ENCODE data around the gene TOP2B. TPM values are rescaled to one million over a fixed set of nuclear protein-coding genes. Genes with fewer than 3 reads are reported as not detected.

Gene TOP2B
- total RNA-seq, 2 donors from 2014 or later = 71.2 to 85.9 TPM

DNA sequence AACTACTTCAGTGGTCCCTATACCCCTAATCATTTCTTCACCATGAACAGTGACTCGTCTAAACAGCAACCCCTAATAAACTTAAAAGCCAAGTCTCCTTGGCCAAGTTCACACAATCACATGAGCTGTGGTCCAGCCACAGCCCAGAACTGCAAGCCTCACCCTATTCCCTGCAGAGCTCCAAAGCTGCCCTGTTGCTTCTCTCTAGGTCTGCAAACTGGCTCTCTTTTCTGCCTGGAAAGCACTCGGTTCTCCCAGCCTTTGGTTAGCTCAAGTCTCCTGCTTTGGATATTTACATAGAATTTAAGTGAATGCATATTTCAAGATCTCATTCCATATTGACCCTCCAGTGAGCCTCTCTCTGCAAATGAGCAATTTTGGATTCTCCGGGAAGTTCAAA, 107.0 kb downstream of the TOP2B start:
- Mint-ChIP-seq H3K27me3 (peaks cover 1% of the 10 kb centered on the region), H3K27ac (no peak overlapping the region), H3K9me3 (no peaks in the 10 kb centered on the region), H3K36me3 (ENCODE audit: low read depth) (no peaks in the 10 kb centered on the region), H3K4me1 (no peaks in the 10 kb centered on the region), H3K4me3 (no peak overlapping the region)
- ATAC-seq (replicated peaks) = no peak

DNA sequence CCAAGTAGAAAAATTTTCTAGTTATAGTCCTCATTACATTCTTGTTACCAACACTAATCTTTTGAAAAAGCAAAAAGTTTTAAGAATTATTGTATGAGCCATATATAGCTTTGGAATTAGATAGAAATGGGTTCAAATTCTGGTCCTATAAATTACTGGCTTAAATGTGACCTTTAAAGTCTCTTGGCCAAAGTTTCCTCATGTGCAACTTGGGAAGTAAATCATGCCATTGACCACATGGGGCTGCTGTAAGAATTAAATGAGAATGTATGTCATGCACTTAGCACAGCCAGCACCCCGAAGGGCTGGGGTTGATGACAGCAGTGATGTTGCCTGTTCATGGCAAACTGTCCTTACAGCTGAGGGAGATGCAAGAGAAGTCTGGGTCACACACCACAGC, 108.3 kb downstream of the TOP2B start:
- no peaks in the 10 kb centered on the region for H3K9me3 Mint-ChIP-seq
- no peaks in the 10 kb centered on the region for H3K4me1 Mint-ChIP-seq
- H3K4me3 Mint-ChIP-seq = no peak overlapping the region
- H3K27ac Mint-ChIP-seq = no peak overlapping the region
- H3K36me3 Mint-ChIP-seq (ENCODE audit: low read depth) = no peaks in the 10 kb centered on the region
- H3K27me3 Mint-ChIP-seq = peaks cover 4% of the 10 kb centered on the region
- no peak for ATAC-seq (replicated peaks)

DNA sequence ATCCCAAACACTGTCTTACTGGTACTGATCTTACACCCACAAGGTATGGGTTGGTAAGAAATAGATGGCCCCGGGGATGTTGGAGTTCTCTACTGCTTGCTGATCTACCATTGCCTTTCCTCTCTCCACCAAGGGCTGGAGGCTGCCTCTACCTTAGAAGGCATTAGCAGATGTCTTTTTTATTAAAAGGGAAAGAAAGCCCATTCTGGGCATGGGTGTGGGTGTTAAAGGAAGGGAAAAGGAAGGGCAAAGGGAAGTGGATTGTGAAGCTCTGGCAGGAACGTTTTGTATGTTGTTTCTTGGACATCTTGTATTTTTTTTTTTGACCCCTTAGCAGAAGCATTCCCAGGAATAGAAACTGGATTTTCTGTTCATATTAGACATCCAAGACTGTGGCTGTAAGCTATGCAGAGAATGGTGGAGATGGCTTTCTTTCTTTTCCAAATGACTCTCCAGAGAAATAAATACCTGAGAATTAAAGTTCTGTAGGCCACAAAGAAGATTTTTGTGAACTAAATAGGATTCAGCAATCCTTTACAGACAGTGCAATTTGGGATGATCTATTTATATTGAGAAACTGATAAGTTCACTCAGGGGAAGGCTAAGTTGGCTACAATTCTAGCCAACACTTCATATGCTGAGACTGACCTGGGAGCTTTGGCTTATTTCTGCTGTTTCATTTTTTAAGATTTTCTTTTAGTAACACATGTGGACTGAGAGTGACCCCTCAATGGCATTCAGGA, 108.8 kb downstream of the TOP2B start:
- Mint-ChIP-seq H3K27me3 (peaks cover 4% of the 10 kb centered on the region), H3K4me1 (no peaks in the 10 kb centered on the region), H3K9me3 (no peaks in the 10 kb centered on the region), H3K27ac (no peak overlapping the region), H3K4me3 (no peak overlapping the region), H3K36me3 (ENCODE audit: low read depth) (no peaks in the 10 kb centered on the region)
- no peak for ATAC-seq (replicated peaks)

DNA sequence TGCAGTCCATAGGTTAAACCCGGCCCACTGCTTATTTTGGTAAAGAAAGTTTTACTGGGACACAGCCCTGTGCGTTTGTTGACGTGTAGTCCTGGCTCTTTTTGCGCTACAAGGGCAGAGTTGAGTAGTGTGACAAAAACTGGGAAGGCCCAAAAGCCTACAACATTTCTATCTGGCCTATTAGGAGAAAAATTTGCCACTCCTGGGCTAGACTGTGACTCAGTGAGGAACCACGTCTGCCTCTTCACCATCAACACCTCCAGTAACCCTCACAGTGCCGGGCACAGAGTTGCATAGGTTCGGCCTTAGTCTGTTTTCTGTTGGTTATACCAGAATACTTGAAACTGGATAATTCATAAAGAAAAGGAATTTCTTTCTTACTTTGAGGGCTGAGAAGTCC, 110.3 kb downstream of the TOP2B start:
- Mint-ChIP-seq H3K4me3 (no peak overlapping the region), H3K9me3 (no peaks in the 10 kb centered on the region), H3K27ac (no peak overlapping the region), H3K36me3 (ENCODE audit: low read depth) (no peaks in the 10 kb centered on the region), H3K27me3 (peaks cover 4% of the 10 kb centered on the region), H3K4me1 (no peaks in the 10 kb centered on the region)
- no peak for ATAC-seq (replicated peaks)

DNA sequence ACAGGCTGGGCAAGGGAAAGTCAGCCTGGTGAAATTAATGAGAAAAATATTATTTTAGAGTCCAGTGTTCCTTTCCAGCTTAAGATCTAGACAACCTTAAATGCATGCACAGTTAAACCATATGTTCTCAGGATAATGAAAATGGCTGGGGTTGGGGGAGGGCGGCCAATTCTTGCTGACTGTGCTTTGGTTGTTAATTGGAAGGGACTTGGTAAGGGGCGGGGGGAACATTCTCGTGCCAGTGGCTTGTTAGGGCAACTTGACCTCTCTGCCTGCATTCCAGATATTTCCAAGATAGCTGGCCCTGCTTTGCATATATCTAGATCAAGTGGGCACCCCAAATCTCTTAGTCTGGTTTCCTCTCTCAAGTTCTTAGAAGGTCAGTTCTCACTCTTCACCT, 112.5 kb downstream of the TOP2B start:
- H3K4me3 Mint-ChIP-seq = no peak overlapping the region
- ATAC-seq (replicated peaks) = no peak
- H3K27ac Mint-ChIP-seq = no peak overlapping the region
- peaks cover 4% of the 10 kb centered on the region for H3K27me3 Mint-ChIP-seq
- H3K36me3 Mint-ChIP-seq (ENCODE audit: low read depth) = no peaks in the 10 kb centered on the region
- no peaks in the 10 kb centered on the region for H3K4me1 Mint-ChIP-seq
- no peaks in the 10 kb centered on the region for H3K9me3 Mint-ChIP-seq

DNA sequence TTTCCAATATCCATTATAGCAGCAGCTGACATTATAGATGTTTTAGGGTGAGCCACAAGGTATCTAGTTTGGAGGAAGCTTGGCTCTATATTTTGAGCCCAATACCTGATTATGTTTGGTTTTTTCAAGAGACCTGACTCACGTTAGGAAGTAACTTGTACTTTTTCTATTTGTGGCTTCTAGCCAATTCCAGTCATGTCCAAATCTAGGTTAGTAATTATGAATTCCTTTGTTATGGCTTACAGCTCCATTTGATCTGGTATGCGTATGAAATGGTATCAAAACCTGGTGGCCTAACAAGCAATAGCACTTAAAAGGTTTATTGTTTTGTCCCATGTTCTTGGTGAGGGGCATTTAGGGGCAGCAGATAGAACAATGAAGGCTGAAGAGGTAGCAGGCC, 115.9 kb downstream of the TOP2B start:
- H3K27ac Mint-ChIP-seq = no peak overlapping the region
- no peaks in the 10 kb centered on the region for H3K4me1 Mint-ChIP-seq
- H3K36me3 Mint-ChIP-seq (ENCODE audit: low read depth) = no peaks in the 10 kb centered on the region
- H3K9me3 Mint-ChIP-seq = no peaks in the 10 kb centered on the region
- H3K4me3 Mint-ChIP-seq = no peak overlapping the region
- H3K27me3 Mint-ChIP-seq = peaks cover 12% of the 10 kb centered on the region
- ATAC-seq (replicated peaks) = no peak

DNA sequence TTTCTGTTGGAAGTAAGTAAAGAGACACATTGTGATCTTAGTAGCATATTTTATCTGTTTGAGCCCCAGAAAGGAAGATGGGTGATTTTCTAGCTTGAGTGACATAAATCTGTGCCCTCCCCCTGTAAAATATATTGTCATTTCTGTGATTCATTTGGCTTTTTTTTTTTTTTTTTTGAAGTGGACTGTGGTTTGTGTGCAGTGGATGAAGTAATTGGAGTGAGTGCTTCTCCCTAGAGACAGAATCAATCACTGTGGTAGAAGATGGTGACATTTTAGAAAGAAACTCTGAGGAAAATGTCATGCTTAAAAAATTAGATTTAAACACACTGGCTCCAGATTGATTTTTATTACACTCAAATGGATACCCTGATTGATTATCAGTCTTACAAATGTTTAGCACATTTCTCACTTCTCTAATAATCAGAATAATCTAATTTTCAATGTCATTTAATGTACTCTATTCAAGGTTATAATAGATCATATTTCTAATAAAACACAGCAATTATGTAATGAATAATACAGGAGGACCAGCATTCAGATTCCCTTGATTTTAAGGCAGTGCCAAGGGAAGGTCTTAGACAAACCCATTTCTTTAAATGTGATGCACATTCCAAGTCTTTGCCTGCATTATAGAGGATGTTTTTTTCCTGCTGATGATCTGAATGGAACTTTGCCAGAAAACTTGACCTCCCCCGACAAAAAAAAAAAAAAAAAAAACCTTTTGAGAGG, 116.6 kb downstream of the TOP2B start:
- no peaks in the 10 kb centered on the region for H3K9me3 Mint-ChIP-seq
- H3K4me1 Mint-ChIP-seq = no peaks in the 10 kb centered on the region
- peaks cover 16% of the 10 kb centered on the region for H3K27me3 Mint-ChIP-seq
- no peak overlapping the region for H3K27ac Mint-ChIP-seq
- ATAC-seq (replicated peaks) = no peak
- H3K36me3 Mint-ChIP-seq (ENCODE audit: low read depth) = no peaks in the 10 kb centered on the region
- no peak overlapping the region for H3K4me3 Mint-ChIP-seq

Other genes starting within 250 kb of the TOP2B start
- not detected for gene RARB, start 236.6 kb downstream of the TOP2B start, total RNA-seq
- 100 to 1,000 TPM in 1 of 2 donors, 10 to 100 TPM in 1; 93.0 to 232 TPM for gene NGLY1, start 118.5 kb upstream of the TOP2B start, total RNA-seq
- gene OXSM, start 125.2 kb upstream of the TOP2B start, total RNA-seq = 10 to 100 TPM; 27.7 to 35.7 TPM